ENCODE data around the gene BLNK.
A peak's percentile ranks its signal among the peaks of the same experiment; 100 is the strongest.

The BLNK gene

GRCh38 chr10:96261930-96262329 lies 9.4 kb downstream of the BLNK start:
- no peak for DNase-seq (ENCODE audit: low read depth in 3 of 3)

- DNase-seq (ENCODE audit: low read depth in 3 of 3), result no peak
These were observed 10.2 kb downstream of the BLNK start for GRCh38 chr10:96261132-96261531.

GRCh38 chr10:96260014-96260413 lies 11.4 kb downstream of the BLNK start:
- DNase-seq (ENCODE audit: low read depth in 3 of 3), result no peak

- no peak for DNase-seq (ENCODE audit: low read depth in 3 of 3)
These were observed 12.2 kb downstream of the BLNK start for GRCh38 chr10:96259150-96259549.

GRCh38 chr10:96257944-96258343 lies 13.4 kb downstream of the BLNK start:
- DNase-seq (ENCODE audit: low read depth in 3 of 3), result no peak

GRCh38 chr10:96255549-96256333 lies 15.6 kb downstream of the BLNK start:
- no peak for DNase-seq (ENCODE audit: low read depth in 3 of 3)

- DNase-seq (ENCODE audit: low read depth in 3 of 3), result no peak
These were observed 16.4 kb downstream of the BLNK start for GRCh38 chr10:96254976-96255375.

- no peak for DNase-seq (ENCODE audit: low read depth in 3 of 3)
These were observed 18.6 kb downstream of the BLNK start for GRCh38 chr10:96252730-96253129.

GRCh38 chr10:96250349-96250748 lies 21.0 kb downstream of the BLNK start:
- DNase-seq (ENCODE audit: low read depth in 3 of 3), result no peak

- DNase-seq (ENCODE audit: low read depth in 3 of 3), result no peak
These were observed 22.1 kb downstream of the BLNK start for GRCh38 chr10:96249264-96249663.

- no peak for DNase-seq (ENCODE audit: low read depth in 3 of 3)
These were observed 27.0 kb downstream of the BLNK start for GRCh38 chr10:96244354-96244753.

- DNase-seq (ENCODE audit: low read depth in 3 of 3), result no peak
These were observed 28.1 kb downstream of the BLNK start for GRCh38 chr10:96243296-96243695.

- no peak for DNase-seq (ENCODE audit: low read depth in 3 of 3)
These were observed 28.5 kb downstream of the BLNK start for GRCh38 chr10:96242822-96243221.

GRCh38 chr10:96238646-96239623 lies 32.4 kb downstream of the BLNK start:
- DNase-seq (ENCODE audit: low read depth in 3 of 3), result no peak

GRCh38 chr10:96236876-96237275 lies 34.5 kb downstream of the BLNK start:
- no peak for DNase-seq (ENCODE audit: low read depth in 3 of 3)

GRCh38 chr10:96236090-96236478 lies 35.3 kb downstream of the BLNK start:
- no peak for DNase-seq (ENCODE audit: low read depth in 3 of 3)

- DNase-seq (ENCODE audit: low read depth in 3 of 3), result no peak
These were observed 35.9 kb downstream of the BLNK start for GRCh38 chr10:96235326-96236089.

GRCh38 chr10:96233959-96234358 lies 37.4 kb downstream of the BLNK start:
- DNase-seq (ENCODE audit: low read depth in 3 of 3), result no peak

GRCh38 chr10:96230527-96230926 lies 40.8 kb downstream of the BLNK start:
- no peak for DNase-seq (ENCODE audit: low read depth in 3 of 3)

- DNase-seq (ENCODE audit: low read depth in 3 of 3), result peak; percentile 28 to 56 (median 45)
These were observed 41.8 kb downstream of the BLNK start for GRCh38 chr10:96229568-96230030.

- no peak for DNase-seq (ENCODE audit: low read depth in 3 of 3)
These were observed 42.9 kb downstream of the BLNK start for GRCh38 chr10:96228408-96228994.

All from stimulated activated CD4-positive, alpha-beta T cell treated with anti-CD3 and anti-CD28 coated beads, TNF-alpha, amount 100 ng/mL, for 4 hours (primary cell).